Fibroblast of pulmonary artery (primary cell): ENCODE results near the gene PYGO2.
A peak's percentile ranks its signal among the peaks of the same experiment; 100 is the strongest.

Experiments used
- DNase-seq: peaks from one replicate; pipeline ENCODE4 v3.0.0-alpha.2; 2010; ENCODE audit warnings: low read depth
- H3K4me3 ChIP-seq: replicated peaks from 2 replicates; pipeline ENCODE4 v1.5.1; 2011; ENCODE audit warnings: low read depth, mild to moderate bottlenecking, control low read depth, low read length, moderate library complexity
- TF ChIP-seq, protein P1 (sequence below): IDR thresholded peaks from 2 replicates; pipeline ENCODE4 v1.5.1; 2011; ENCODE audit warnings: mild to moderate bottlenecking, control low read depth, low read length, inconsistent platforms; ENCODE audit errors: missing control alignments

The PYGO2 gene

DNA sequence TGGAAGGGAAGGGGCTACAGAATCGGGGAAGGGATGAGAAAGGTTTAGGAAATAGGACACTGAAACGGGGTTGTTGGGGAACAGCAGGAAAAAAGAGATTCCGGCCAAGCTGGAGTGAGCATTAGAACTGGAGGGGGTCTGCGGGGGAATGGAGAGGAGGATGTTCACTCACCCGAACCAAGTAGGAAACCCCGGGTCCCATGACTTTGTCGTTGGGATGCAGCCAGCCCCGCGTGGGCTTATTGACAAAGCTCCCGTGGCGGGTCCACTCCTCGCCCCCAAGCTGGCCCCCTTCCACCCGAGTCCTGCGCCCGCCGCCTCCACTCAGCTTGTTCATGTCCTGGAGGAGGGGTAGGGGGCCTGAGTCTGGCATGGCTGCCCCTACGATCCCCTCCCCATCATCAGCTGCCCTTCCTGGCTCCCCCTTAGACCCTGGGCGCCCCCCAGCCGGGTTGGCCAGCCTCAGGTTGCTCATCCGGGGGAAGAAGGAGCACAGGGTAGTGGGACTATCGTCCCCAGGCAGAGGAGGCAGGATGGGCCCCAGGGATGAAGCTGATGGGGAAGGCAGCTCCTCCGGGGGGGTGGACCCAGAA is 8.4 kb upstream of the PYGO2 start:
- DNase-seq, result no peak

DNA sequence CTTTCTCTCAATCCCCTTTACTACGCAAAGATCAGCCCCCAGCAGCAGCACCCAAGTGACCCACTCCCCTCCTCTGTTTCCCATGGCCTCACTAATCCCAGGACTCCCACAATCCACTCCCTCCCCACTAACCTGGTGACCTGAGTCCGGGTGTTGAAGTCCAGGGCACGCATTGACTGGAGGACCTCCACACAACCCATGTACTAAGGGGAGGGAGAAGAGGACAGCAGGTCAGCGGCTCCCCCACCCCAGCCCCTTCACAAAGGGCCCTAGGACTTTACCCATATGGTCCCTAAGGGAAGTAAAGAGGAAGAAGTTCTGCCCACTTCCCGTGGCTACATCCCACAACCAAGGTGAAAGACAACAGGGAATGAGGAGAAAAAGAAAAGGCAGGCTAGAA is 7.7 kb upstream of the PYGO2 start:
- TF ChIP-seq, protein P1, sequence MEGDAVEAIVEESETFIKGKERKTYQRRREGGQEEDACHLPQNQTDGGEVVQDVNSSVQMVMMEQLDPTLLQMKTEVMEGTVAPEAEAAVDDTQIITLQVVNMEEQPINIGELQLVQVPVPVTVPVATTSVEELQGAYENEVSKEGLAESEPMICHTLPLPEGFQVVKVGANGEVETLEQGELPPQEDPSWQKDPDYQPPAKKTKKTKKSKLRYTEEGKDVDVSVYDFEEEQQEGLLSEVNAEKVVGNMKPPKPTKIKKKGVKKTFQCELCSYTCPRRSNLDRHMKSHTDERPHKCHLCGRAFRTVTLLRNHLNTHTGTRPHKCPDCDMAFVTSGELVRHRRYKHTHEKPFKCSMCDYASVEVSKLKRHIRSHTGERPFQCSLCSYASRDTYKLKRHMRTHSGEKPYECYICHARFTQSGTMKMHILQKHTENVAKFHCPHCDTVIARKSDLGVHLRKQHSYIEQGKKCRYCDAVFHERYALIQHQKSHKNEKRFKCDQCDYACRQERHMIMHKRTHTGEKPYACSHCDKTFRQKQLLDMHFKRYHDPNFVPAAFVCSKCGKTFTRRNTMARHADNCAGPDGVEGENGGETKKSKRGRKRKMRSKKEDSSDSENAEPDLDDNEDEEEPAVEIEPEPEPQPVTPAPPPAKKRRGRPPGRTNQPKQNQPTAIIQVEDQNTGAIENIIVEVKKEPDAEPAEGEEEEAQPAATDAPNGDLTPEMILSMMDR, result no peak
- DNase-seq, result no peak
- H3K4me3 ChIP-seq, result peak overlapping the region; percentile 83

More for the DNA sequence above, 8.4 kb upstream of the PYGO2 start:
- peak overlapping the region; percentile 83 for H3K4me3 ChIP-seq
- TF ChIP-seq, protein P1, result no peak

DNA sequence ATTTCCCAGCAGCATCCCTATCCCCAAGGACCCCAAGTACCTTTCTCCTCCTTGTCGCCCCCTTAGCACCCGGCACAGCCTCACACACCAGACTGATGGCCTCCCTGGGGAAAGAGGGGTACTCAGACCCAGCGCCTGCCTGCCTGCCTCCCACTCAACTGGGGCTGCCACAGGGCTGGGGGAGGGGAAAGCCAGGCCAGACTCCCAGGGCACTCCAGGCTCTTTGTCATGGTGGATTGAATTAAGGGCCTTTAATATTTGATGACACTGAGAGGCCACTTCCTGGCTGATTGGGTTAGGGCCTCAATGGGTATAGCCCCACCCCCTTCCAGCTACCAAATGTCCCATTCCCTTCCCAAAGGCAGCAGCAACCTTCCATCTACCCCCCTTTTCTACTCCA is 7.1 kb upstream of the PYGO2 start:
- peak overlapping the region; percentile 83 for H3K4me3 ChIP-seq
- no peak for DNase-seq
- TF ChIP-seq, protein P1, result no peak

DNA sequence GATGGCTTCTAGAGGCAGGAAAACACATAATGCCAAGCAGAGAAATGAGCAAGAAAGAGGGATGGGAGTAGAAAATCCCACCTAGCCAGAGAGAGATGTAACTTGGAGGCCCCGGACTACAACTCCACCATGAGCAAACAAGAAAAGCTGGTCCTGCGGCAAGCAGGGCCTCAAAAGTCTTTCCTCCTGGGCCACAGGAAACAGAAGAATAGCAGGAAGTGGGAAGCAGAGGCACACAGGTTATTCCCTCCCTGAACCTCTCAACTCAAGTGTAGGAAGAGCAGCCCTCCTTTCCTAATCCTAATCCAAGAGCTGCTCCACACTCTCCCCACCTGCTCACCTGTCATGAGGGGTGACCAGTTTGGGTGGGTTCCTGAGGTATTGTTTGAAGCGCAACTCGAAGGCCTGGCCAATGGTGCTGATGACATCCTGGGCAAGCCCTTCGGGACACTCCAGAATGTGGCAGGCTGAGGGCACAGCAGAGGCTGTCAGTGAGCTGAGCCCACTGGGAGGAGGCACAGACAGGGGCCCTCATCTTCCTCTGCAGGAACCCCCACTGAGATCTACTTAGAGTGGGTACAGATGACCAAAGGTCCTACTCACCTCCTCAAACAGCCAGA is 5.9 kb upstream of the PYGO2 start:
- no peak for DNase-seq
- TF ChIP-seq, protein P1, result no peak
- H3K4me3 ChIP-seq, result peak overlapping the region; percentile 83

DNA sequence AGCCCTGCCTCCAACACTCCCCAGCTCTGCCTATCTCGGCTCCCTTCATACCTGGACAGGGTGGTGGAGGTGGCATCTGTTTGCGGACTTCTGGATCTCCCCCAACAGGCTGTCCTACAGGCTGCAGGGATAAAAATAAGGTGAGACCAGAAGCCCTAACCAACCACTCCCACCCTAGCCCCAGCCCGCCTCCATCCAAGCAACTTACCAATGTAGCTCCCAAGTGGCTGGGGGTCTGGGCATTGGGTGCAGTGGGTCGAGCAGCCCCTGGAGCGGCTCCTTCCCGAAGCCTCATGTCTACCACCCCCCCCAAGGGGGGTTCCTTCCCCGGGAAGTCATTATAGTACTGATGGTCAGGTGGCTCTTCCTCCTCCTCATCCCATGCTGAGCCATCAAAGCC is 4.5 kb upstream of the PYGO2 start:
- TF ChIP-seq, protein P1, result no peak
- no peak overlapping the region for H3K4me3 ChIP-seq
- DNase-seq, result no peak

DNA sequence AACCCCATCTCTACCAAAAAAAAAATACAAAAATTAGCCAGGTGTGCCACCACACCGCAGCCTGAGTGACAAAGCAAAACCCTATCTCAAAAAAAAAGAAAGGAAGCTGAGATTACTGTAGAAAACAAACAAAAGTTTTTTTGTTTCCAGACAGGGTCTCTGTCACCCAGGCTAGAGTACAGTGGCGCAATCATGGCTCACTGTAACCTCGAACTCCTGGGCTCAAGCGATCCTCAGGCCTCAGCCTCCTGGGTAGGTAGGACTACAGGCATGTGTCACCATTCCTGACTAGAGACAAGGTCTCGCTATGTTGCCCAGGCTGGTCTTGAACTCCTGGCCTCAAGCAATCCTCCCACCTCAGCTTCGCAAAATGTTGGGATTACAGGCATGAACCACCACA is 2.8 kb upstream of the PYGO2 start:
- DNase-seq, result no peak
- TF ChIP-seq, protein P1, result no peak
- H3K4me3 ChIP-seq, result no peak overlapping the region

DNA sequence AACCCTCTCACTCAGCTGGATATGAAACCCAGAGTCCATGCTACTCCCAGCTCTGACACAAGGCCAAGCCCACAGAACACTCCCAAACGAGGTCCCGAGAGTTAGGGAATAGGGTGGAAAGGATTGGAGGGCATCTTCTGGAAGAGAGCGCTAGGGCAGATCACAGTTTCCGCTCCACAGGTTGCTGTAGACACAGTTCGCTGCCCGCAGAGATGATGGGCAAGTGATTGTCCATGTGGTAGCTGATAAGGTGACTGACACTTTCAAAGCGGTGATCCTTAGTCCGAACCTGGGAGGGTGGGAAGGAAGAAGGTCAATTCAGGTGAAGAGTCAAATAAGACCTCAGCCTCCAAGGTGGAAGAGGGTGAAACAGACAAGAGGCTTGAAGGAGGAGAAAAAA is 2.1 kb upstream of the PYGO2 start:
- TF ChIP-seq, protein P1, result no peak
- DNase-seq, result no peak
- H3K4me3 ChIP-seq, result no peak overlapping the region
